Upper lobe of right lung (tissue), 1 donor: ENCODE results near the gene ZNF3. TPM values are rescaled to one million over a fixed set of nuclear protein-coding genes. Genes with fewer than 3 reads are reported as not detected.

ENCODE experiments used
- ATAC-seq: fragments of 200-7000 bp; cut with Tn5 transposase; one replicate; pipeline ENCODE4 v1.9.1; 2020; ENCODE audit warnings: mild to moderate bottlenecking, moderate library complexity
- DNase-seq: peaks from one replicate; pipeline ENCODE4 v3.0.0-alpha.2; 2020
- H3K27ac ChIP-seq: fragments of 200-600 bp; one replicate; pipeline ENCODE4 v1.8.0; 2022
- H3K27me3 ChIP-seq: fragments of 200-600 bp; one replicate; pipeline ENCODE4 v1.8.0; 2022; ENCODE audit warnings: mild to moderate bottlenecking
- H3K36me3 ChIP-seq: fragments of 200-600 bp; one replicate; pipeline ENCODE4 v1.8.0; 2022
- H3K4me1 ChIP-seq: fragments of 200-600 bp; one replicate; pipeline ENCODE4 v1.8.0; 2022
- H3K4me3 ChIP-seq: fragments of 200-600 bp; one replicate; pipeline ENCODE4 v1.8.0; 2022; ENCODE audit warnings: mild to moderate bottlenecking
- H3K9me3 ChIP-seq: fragments of 200-600 bp; one replicate; pipeline ENCODE4 v1.8.0; 2022
- intact Hi-C: fragments of 100-400 bp; cut with DNase I; formaldehyde crosslinking; loops from one replicate; pipeline ENCODE4 v1.11.0; 2022
- total RNA-seq: library from RNA; stranded (reverse); fragmentation: NEBNext Ultra II Directional; extraction: Animal tissue kit (Norgen Biotek cat#: 25700); gene quantifications from one replicate; pipeline ENCODE4 v1.2.1, GENCODE V29; 2021
- TF ChIP-seq, protein P1 (sequence below): fragments of 200-600 bp; IDR thresholded peaks from one replicate; pipeline ENCODE4 v1.8.0; 2022; ENCODE audit warnings: antibody characterized with exemption
- donor health status: DM: no; HTN: yes; CAD: no; lungs with severe emphysema.

The ZNF3 gene
- total RNA-seq, 1 donor from 2014 or later = 22.4 TPM

DNA sequence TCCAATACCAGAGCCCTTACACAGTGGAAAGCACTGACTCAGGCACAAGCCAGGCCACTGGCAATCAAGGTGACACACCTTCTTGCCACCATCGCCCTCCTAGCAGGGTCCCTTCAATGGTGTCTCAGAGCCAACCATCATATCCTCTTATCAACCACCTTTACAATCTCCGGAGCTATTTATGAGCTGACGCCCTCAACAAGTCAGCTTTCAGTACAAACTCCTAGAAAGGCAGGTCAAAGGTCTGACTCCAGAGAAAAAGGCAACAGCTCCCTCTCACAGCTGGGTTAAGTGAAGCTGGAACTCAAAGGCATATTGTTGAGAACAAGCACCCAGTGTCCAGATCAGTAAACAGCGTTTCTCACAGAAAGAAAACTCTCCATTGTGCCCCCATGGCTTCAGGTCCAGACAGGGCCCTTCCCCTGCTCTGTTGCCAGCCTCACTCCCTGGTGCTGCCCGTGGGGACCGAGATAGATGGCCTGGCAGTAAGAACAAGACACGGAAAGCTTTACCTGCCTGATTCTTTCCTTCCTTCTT, 2.4 kb downstream of the ZNF3 start:
- H3K27me3 ChIP-seq = no peaks in the 10 kb centered on the region
- no peak overlapping the region for H3K4me3 ChIP-seq
- no peak overlapping the region for H3K27ac ChIP-seq
- peaks cover 56% of the 10 kb centered on the region for H3K36me3 ChIP-seq
- H3K4me1 ChIP-seq = peaks cover 15% of the 10 kb centered on the region
- no peak for DNase-seq
- intact Hi-C loops = no loop called here
- TF ChIP-seq, protein P1, sequence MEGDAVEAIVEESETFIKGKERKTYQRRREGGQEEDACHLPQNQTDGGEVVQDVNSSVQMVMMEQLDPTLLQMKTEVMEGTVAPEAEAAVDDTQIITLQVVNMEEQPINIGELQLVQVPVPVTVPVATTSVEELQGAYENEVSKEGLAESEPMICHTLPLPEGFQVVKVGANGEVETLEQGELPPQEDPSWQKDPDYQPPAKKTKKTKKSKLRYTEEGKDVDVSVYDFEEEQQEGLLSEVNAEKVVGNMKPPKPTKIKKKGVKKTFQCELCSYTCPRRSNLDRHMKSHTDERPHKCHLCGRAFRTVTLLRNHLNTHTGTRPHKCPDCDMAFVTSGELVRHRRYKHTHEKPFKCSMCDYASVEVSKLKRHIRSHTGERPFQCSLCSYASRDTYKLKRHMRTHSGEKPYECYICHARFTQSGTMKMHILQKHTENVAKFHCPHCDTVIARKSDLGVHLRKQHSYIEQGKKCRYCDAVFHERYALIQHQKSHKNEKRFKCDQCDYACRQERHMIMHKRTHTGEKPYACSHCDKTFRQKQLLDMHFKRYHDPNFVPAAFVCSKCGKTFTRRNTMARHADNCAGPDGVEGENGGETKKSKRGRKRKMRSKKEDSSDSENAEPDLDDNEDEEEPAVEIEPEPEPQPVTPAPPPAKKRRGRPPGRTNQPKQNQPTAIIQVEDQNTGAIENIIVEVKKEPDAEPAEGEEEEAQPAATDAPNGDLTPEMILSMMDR = no peak
- no peak for ATAC-seq
- H3K9me3 ChIP-seq = no peaks in the 10 kb centered on the region

DNA sequence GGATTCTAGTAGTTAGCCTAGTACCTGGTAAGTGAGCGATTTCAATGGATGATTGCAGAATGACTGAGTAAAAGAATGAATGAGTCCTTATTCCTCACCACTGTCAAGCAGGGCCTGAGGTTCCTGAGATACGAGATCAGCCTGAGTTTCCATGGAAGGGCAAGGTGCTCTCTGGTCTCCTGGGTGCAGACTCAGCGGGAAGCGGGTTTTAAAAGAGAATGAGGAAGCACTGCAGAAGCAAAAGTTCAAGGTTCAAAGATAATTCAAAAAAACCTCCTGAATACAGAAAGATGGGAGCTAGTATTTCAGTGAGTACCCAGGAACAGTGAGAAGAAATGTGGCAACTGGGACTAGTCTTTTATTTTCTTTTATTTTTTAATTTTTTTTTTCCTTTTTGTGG, 4.3 kb downstream of the ZNF3 start:
- H3K4me3 ChIP-seq = no peak overlapping the region
- no peaks in the 10 kb centered on the region for H3K27me3 ChIP-seq
- H3K36me3 ChIP-seq = peaks cover 75% of the 10 kb centered on the region
- DNase-seq = no peak
- H3K27ac ChIP-seq = no peak overlapping the region
- intact Hi-C loops = no loop called here
- H3K9me3 ChIP-seq = no peaks in the 10 kb centered on the region
- TF ChIP-seq, protein P1 = no peak
- peaks cover 8% of the 10 kb centered on the region for H3K4me1 ChIP-seq
- no peak for ATAC-seq

DNA sequence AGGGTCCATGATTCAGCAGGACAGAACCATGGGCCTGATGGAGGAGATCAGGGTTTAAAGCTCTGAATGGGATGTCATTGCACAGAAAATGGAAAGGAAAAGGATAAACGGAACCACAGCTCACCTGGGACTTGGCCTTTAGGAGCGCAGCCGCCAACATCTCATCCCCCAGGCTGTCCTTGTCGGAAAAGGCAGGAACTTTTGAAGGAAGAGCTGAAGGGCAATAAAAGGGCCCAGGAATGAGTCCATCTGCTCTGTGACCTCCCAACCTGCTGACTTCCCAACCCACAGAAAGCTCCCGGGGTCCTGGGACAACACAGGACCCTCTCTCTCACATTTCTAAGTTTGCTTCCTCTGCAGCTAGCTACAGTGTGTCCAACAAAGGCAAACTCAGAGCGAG, 6.1 kb downstream of the ZNF3 start:
- DNase-seq (no peak), ATAC-seq (no peak)
- intact Hi-C loops = no loop called here
- H3K27me3 ChIP-seq = no peaks in the 10 kb centered on the region
- H3K27ac ChIP-seq = no peak overlapping the region
- no peak overlapping the region for H3K4me3 ChIP-seq
- H3K4me1 ChIP-seq = peaks cover 4% of the 10 kb centered on the region
- TF ChIP-seq, protein P1 = no peak
- peaks cover 16% of the 10 kb centered on the region for H3K9me3 ChIP-seq
- H3K36me3 ChIP-seq = peaks cover 93% of the 10 kb centered on the region

DNA sequence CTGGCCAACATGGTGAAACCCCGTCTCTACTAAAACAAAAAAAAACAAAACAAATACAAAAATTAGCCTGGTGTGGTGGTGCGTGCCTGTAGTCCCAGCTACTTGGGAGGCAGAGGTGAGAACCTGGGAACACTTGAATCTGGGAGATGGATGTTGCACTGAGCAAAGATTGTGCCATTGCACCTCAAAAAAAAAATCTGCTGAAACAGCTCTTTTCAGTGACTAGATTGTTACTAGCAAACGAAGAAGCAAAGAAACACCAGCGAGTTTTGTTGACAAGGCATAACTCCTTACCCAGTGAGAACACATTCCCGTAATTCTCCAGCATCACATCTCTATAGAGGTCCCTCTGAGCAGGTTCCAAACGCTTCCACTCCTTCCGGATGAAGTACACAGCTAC, 6.7 kb downstream of the ZNF3 start:
- DNase-seq (no peak), ATAC-seq (no peak)
- Histone ChIP-seq H3K27ac (no peak overlapping the region), H3K4me1 (no peaks in the 10 kb centered on the region), H3K36me3 (peaks cover 96% of the 10 kb centered on the region), H3K9me3 (peaks cover 16% of the 10 kb centered on the region), H3K27me3 (no peaks in the 10 kb centered on the region), H3K4me3 (no peak overlapping the region)
- TF ChIP-seq, protein P1 = no peak
- intact Hi-C loops = no loop called here

DNA sequence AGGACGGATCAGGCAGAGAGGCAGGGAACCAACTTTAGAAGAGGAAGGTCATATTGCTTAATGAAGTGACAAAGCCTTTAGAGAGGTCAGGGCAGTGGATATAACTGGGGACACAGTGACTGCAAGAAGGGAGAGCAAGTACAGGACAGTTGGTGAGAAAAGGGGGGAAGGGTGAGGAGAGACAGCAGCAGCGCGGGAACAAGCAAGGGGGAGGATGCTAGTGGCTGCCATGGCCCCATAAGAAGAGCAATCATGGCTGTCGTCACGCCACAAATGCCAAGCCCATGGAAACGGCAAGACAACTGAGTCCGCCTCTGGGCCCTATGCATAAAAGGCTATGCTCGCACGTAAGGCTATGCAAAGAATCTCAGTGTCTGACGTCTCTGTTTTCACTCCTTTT, 9.1 kb downstream of the ZNF3 start:
- Histone ChIP-seq H3K4me3 (no peak overlapping the region), H3K27ac (no peak overlapping the region), H3K27me3 (no peaks in the 10 kb centered on the region), H3K36me3 (peaks cover 82% of the 10 kb centered on the region), H3K4me1 (no peaks in the 10 kb centered on the region), H3K9me3 (peaks cover 16% of the 10 kb centered on the region)
- DNase-seq (no peak), ATAC-seq (no peak)
- intact Hi-C loops = no loop called here
- TF ChIP-seq, protein P1 = no peak
